Eye (tissue), 1 donor: ENCODE results near the gene IQCE.
"Not testable (repeated sequence)": the region's sequence is repeated elsewhere in the genome, so short reads cannot be mapped to it uniquely, and the experiment has no call there.

ENCODE experiments used
- DNase-seq: peaks from one replicate; pipeline ENCODE4 v3.0.0-alpha.2; 2015

Gene IQCE

DNA sequence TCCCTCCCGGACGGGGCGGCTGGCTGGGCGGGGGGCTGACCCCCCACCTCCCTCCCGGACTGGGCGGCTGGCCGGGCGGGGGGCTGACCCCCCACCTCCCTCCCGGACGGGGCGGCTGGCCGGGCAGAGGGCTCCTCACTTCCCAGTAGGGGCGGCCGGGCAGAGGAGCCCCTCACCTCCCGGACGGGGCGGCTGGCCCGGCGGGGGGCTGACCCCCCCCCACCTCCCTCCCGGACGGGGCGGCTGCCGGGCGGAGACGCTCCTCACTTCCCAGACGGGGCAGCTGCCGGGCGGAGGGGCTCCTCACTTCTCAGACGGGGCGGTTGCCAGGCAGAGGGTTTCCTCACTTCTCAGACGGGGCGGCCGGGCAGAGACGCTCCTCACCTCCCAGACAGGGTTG, 24.6 kb upstream of the IQCE start:
- DNase-seq: not testable (repeated sequence)

DNA sequence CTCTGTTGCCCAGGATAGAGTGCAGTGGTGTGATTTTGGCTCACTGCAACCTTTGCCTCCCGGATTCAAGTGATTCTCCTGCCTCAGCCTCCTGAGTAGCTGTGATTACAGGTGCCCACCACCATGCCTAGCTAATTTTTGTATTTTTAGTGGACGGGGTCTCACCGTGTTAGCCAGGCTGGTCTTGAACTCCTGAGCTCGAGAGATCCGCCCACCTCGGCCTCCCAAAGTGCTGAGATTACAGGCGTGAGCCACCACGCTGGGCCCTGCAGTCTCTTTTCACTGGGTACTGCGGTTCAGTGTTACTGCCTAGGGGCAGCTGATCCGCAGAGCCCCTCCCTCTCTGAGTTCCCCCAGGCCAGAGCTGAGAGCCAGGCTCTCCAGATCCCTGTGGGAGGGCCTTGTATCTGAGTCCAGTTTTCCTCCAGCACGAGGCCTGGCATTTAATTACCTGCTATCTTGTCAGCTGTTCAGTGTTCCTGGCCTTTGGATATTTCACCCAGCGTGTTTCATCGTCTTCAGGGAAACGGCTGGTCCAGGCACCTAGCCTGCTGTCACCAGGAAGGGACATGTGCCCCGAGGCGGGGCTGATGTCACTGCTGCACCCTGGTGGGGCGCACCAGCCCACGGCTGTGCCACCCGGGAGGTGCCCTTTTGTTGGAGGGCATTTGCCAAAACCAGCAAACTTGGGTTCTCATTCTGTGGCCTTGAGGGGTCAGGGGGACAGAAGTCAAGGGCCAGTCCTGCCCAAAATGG, 22.7 kb upstream of the IQCE start:
- not testable (repeated sequence) for DNase-seq

- no peak for DNase-seq
Measured at GRCh38 chr7:2537981-2538851, 20.6 kb upstream of the IQCE start.

DNA sequence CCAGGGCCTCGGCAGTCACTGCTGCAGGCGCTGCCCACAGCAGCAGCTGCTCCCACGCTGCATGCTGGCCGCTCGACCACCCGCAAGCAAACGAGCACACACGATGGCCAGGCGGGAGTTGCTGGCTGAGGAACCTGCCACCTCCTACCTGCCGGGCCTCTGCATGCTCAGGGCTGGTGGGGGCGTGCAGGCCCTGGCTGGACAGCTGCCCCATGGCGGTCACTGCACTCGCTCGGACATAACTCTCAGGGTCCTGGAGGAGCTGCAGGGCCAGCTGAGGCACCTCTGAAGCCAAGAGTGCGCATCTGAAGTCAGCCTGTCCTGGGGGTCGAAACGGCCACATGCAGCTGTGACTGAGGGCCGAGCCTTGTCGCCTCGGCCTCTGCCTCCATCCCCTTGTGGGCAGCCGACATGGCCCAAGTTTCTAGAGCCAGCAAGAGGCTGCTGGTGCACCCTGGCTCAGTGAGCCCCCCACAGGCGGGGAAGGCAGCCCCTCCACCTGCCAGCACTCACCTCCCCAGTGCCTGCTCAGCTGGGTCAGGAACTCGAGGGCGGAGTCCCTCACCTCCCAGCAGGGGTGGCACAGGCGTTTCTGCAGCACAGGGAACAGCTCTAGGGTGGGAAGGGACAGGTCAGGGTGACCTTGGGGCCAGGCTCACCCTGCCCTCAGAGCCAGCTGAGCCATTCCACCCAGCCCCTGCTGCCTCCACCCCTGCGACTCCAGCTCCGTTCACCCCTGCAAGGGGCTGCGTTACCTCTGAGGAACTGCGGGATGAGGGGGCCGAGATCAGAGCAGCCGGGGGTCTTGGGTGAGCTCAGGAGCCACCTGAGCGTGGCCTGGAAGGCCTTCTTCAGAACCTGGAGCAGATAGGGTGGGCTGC, 19.5 kb upstream of the IQCE start:
- no peak for DNase-seq

DNA sequence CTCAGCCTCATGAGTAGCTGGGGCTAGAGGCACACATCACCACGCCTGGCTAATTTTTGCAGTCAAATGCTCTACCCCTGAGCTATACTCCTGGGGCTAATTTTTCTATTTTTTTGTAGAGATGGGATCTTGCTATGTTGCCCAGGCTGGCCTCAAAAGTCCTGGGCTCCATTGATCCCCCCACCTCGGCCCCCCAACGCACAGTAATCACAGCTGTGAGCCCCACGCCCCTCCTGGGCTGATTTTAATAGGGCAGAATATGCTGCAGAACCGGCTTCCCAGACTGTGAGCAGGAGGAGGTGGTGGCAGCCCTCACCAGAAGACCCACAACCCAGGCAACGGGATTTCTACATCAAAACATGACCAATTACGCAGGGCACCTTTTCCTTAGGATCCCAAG, 18.6 kb upstream of the IQCE start:
- DNase-seq: no peak

DNA sequence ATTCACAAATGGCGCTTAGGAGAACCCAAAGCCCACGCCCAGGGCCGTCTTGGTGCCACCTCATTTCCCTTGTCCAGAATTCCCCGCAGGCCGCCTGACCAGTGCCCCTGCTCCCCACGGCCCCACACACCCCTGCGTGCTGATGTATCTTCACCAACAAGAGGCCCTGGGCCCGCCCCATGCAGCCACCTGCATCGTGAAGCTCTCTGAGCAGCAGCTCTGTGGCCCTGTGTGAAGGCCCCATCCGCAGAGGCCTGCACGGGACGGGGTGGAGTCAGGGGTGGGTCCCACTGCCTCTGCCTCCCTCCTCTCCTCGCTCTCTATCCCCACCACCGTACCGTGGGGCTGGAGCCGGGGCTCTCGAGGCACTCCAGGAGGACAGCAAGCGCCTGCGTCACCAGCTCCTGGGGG, 18.1 kb upstream of the IQCE start:
- DNase-seq: no peak

GRCh38 chr7:2541291-2542010, 17.3 kb upstream of the IQCE start:
- DNase-seq: no peak

DNA sequence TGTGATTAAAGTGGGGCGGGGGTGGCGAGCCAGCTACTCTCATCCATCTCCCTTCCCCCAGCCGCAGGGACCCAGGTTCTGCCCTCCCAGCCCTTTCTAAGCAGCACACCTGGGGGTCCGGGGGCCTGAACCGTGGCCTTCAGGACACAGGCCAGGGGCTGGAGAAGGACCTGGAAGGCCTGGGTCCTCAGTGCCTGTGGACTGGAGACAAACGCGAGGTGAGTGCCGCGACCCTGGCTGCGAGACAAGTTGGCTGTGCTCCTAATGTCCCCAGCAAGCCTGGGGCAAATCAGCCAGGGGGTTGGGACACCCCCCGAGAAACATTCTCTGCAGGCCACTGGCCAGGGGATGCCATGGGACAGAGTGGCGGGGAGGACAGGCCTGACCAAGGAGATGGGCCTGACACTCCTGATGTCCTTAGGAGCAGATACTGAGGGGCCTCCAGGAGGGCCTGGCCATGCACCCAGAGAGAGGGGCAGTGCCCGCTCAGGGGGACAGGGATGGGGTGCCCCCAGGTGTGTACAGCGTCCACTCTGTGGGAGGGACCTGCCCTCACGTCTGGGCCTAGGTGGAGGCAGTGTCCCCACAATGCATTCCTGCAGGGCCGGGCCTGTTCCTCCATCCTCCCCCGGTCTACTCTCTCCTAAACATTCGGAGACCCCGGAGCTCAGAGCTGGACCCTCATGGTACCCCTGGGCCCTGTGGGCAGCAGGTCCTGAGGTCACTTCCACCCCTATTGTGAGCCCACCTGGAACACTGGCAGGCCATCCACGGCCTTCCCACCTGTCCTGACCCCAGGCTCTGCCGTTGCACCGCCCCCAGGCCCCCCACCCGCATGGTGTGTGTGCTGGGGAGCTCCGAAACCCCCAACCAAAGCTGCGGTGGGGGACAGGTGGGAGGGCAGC, 16.5 kb upstream of the IQCE start:
- no peak for DNase-seq

DNA sequence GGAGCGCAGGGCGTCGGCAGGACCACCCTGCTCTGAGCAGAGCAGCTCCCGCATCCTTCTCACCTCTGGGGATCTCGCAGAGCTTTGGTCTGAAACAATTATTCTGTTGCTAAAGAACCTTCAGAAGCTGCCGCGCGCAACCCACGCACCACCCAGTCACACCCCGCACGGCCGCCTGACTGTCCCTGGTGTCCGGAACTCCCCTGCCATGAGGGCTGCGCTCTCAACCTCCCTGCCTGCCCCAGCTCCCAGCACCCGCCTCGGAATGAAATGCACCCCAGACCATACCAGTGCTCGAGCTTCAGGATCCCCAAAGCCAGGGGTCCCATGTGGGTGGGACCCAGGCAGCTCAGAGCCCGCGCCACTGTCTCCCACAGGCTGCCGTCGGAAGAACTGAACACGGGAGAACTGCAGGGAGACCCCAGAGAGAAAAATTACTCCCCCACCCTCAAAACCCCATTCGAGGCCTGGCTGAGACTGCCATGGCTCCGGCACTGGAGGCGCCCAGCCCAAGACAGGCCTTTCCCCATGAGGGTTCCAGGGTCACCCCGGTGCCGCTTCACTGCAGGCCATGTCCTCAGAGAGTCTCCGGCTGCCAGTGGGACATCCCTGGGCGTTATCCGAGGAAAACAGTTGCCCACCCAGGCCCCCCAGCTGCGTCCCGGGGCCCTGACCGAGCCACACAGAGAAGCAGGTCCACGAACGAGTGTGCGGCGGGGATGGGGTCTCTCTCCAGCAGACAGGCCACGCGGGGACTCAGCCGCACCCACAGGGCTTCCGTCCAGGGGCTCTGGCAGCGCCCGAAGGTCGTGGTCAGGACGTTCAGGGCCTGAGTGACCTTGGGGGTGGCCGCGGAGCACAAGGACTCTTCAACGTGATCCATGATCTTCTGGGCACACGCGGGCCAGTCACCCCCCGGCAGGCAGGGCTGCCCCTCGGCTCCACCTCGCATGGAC, 15.6 kb upstream of the IQCE start:
- no peak for DNase-seq

GRCh38 chr7:2544541-2545188, 14.1 kb upstream of the IQCE start:
- DNase-seq: no peak

- no peak for DNase-seq
Measured at GRCh38 chr7:2545746-2546425, 12.9 kb upstream of the IQCE start.

DNA sequence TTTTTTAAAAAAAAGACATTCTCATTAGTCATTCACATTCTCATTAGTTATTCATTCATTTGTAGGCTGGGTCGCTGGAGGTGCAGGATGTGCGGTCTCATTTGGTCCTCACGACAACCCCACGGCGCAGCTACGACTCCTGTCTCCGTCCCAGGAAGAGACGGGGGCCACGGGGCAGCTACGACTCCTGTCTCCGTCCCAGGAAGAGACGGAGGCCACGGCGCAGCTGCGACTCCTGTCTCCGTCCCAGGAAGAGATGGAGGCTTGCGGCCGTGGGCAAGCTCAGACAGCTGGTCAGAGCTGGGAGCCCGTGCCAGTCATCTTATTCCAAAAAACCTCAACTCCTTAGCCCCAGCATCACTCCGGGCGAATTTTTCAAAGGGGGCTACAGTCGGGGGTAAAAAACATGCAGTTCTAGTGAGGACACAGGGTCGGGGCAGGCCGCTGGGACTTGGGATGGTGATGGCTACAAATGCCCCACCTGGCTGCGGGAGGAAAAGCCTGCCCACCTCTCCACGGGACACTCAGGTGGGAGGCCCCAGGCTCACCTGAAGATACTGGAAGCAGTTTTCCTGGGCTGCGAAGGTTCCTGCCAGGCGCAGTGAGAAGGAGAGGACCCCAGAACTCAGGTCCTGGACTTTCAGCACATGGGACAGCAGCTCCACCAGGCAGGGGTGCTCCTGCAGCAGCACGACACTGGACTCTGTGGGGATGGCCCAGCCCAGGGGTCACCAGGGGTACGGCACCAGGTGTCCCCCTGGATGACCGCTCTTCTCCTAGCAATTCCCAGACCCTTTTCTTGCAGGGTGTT, 11.8 kb upstream of the IQCE start:
- DNase-seq: no peak

- DNase-seq: no peak
Measured at GRCh38 chr7:2551418-2551817, 7.4 kb upstream of the IQCE start.

- no peak for DNase-seq
Measured at GRCh38 chr7:2553108-2553507, 5.7 kb upstream of the IQCE start.

- DNase-seq: no peak
Measured at GRCh38 chr7:2553831-2554581, 4.8 kb upstream of the IQCE start.

DNA sequence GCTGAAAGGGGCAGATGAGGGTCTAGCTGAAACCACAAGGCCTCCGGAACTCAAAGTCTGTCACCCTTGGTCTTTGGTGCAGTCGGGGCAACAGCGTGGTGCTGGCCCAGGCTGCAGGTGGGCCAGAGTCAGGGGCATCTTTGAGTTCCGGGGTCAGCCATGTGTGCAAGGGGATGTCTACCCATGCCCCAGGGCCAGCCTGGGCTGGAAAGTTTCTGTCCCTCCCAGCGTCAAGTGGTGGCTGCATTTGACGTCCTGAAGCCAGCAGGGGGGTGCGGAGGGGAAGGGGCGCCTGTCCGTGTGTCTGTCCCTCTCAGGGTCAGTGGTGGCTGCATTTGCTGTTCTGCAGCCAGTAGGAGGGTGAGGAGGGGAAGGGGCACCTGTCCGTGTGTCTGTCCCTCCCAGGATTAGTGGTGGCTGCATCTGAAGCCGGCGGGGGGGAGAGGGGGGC, 4.1 kb upstream of the IQCE start:
- no peak for DNase-seq
